K562 (cell line): ENCODE data around the gene FDX1. TPM values are rescaled to one million over a fixed set of nuclear protein-coding genes. Genes with fewer than 3 reads are reported as not detected.

ENCODE experiments used
- ATAC-seq: fragments of 200-7000 bp; cut with Tn5 transposase; 3 replicates; pipeline ENCODE4 v1.9.1; 2020; ENCODE audit warnings: moderate library complexity
- BruUV-seq: library from RNA; stranded (reverse); fragments of 400-500 nt; replicated peaks from 2 replicates; lab custom pipeline; 2021; lab: Mats Ljungman, UMichigan
- CTCF ChIA-PET: fragments of 300-600 bp; formaldehyde crosslinking; extraction: SDS; loops from one replicate; lab custom pipeline; 2021; ENCODE audit warnings: low intra/inter-chr PET ratio; lab: Yijun Ruan, JAX
- POLR2A ChIA-PET: fragments of 300-600, 350-650 bp; sonication (Branson Sonifier 250); formaldehyde crosslinking; extraction: SDS; loops from one replicate; lab custom pipeline; 2021; ENCODE audit warnings: antibody characterized with exemption, inconsistent platforms; lab: Yijun Ruan, JAX
- DNase-seq, 4 experiments: peaks; one replicate each; pipeline versions ENCODE4 v3.0.0 to v3.0.0-alpha.2; 2011 to 2018; ENCODE audit warnings: low spot score in 3 of 4, mixed read lengths in 3 of 4; ENCODE audit errors: extremely low read depth in 1 of 4
- FAIRE-seq: peaks from 2 replicates; lab custom pipeline; 2011; peaks lifted over from hg19 to GRCh38; lab: Jason Lieb, UNC
- H2AFZ ChIP-seq: 2 replicates; pipeline ENCODE4 v1.6.0; 2011; ENCODE audit warnings: low read depth, low read length, control low read depth, inconsistent platforms
- H3K27ac ChIP-seq: fragments of 200-600 bp; 3 replicates; pipeline ENCODE4 v1.8.0; 2011; ENCODE audit warnings: low read depth, mild to moderate bottlenecking, control low read depth, inconsistent platforms, low read length, moderate library complexity, mixed read lengths; ENCODE audit errors: extremely low read depth
- H3K27me3 ChIP-seq, 2 experiments: fragments of 300-600 bp in 1 of 2; 2 replicates in 1 of 2; 3 replicates in 1 of 2; pipeline versions ENCODE4 v1.6.0 to v1.8.0; 2011; ENCODE audit warnings: inconsistent platforms in 2 of 2, low read length in 2 of 2, mild to moderate bottlenecking in 1 of 2, mixed read lengths in 1 of 2, moderate library complexity in 1 of 2; ENCODE audit not compliant: control insufficient read depth in 2 of 2, insufficient read depth in 2 of 2
- H3K36me3 ChIP-seq: fragments of 300-600 bp; 3 replicates; pipeline ENCODE4 v1.8.0; 2011; ENCODE audit warnings: mild to moderate bottlenecking, low read length, inconsistent platforms; ENCODE audit not compliant: control insufficient read depth, insufficient read depth
- H3K4me1 ChIP-seq, 2 experiments: fragments of 200-600 bp in 1 of 2; replicated peaks in 1 of 2; 2 replicates in 1 of 2; 3 replicates in 1 of 2; pipeline versions ENCODE4 v1.5.1 to v1.8.0; 2011; ENCODE audit warnings: inconsistent platforms in 2 of 2, low read length in 2 of 2, mild to moderate bottlenecking in 1 of 2, mixed read lengths in 1 of 2, moderate library complexity in 1 of 2; ENCODE audit not compliant: control insufficient read depth in 2 of 2, insufficient read depth in 2 of 2
- H3K4me2 ChIP-seq: 2 replicates; pipeline ENCODE4 v1.6.1; 2011; ENCODE audit warnings: low read length, control low read depth, inconsistent platforms, mixed read lengths; ENCODE audit not compliant: insufficient read depth
- H3K4me3 ChIP-seq: fragments of 200-600 bp; sonication (generic), shearing (Covaris generic); 2 replicates; pipeline ENCODE4 v1.5.1; 2016; ENCODE audit warnings: control low read depth, inconsistent platforms
- H3K79me2 ChIP-seq: fragments of 200-600 bp; 3 replicates; pipeline ENCODE4 v1.8.0; 2011; ENCODE audit warnings: low read length, inconsistent platforms; ENCODE audit not compliant: control insufficient read depth, insufficient read depth
- H3K9ac ChIP-seq, 2 experiments: 2 replicates each; pipeline versions ENCODE4 v1.6.0 to v1.6.1; 2011; ENCODE audit warnings: low read depth in 2 of 2, low read length in 2 of 2, control low read depth in 1 of 2, inconsistent platforms in 1 of 2, mild to moderate bottlenecking in 1 of 2, mixed read lengths in 1 of 2; ENCODE audit not compliant: insufficient read depth in 1 of 2
- H3K9me1 ChIP-seq: one replicate; pipeline ENCODE4 v1.6.0; 2011; ENCODE audit warnings: inconsistent platforms, mild to moderate bottlenecking, low read length, moderate library complexity; ENCODE audit not compliant: control insufficient read depth, insufficient read depth
- H3K9me3 ChIP-seq: replicated peaks from 2 replicates; pipeline ENCODE4 v1.5.1; 2011; ENCODE audit warnings: low read depth, low read length, inconsistent platforms; ENCODE audit not compliant: control insufficient read depth, insufficient read depth
- H4K20me1 ChIP-seq: replicated peaks from 2 replicates; pipeline ENCODE4 v1.6.1; 2011; ENCODE audit warnings: low read length, inconsistent platforms, mixed read lengths; ENCODE audit not compliant: control insufficient read depth, insufficient read depth
- ATF4 ChIP-seq: fragments of 450-650 bp; formaldehyde crosslinking; IDR thresholded peaks from 2 replicates; pipeline ENCODE4 v1.4.0; 2022; ENCODE audit warnings: mild to moderate bottlenecking, moderate library complexity
- CC2D1A ChIP-seq: fragments of 450-650 bp; IDR thresholded peaks from 2 replicates; pipeline ENCODE4 v1.6.1; 2017; ENCODE audit warnings: mild to moderate bottlenecking
- CEBPZ ChIP-seq: fragments of 150-350 bp; IDR thresholded peaks from 2 replicates; pipeline ENCODE4 v1.6.1; 2014; ENCODE audit warnings: low read depth, mild to moderate bottlenecking, low read length, borderline replicate concordance
- ELF1 ChIP-seq: fragments of 200-800 bp; sonication (Bioruptor generic); IDR thresholded peaks from 2 replicates; pipeline ENCODE4 v1.6.1; 2016; ENCODE audit warnings: missing genetic modification characterization, missing compliant biosample characterization
- GATA2 ChIP-seq: sonication (generic); formaldehyde crosslinking; IDR thresholded peaks from 2 replicates; pipeline ENCODE4 v1.4.0; 2020; ENCODE audit warnings: mild to moderate bottlenecking, missing genetic modification reagents
- GATAD2A ChIP-seq: fragments of 450-650 bp; IDR thresholded peaks from 2 replicates; pipeline ENCODE4 v1.6.1; 2017
- MTA2 ChIP-seq: fragments of 450-650 bp; IDR thresholded peaks from 2 replicates; pipeline ENCODE4 v1.6.1; 2016; ENCODE audit warnings: low read depth
- PML ChIP-seq: IDR thresholded peaks from 2 replicates; pipeline ENCODE4 v1.6.1; 2012; ENCODE audit warnings: low read length, inconsistent platforms
- PPARD ChIP-seq: fragments of 250-450 bp; sonication (Bioruptor Pico); IDR thresholded peaks from 2 replicates; pipeline ENCODE4 v1.8.0; 2022; ENCODE audit warnings: inconsistent platforms, mild to moderate bottlenecking, moderate library complexity
- TCF15 ChIP-seq: fragments of 250-450 bp; sonication (Bioruptor Pico); IDR thresholded peaks from 2 replicates; pipeline ENCODE4 v1.8.0; 2022; ENCODE audit warnings: moderate library complexity, mild to moderate bottlenecking, inconsistent platforms
- ZBTB2 ChIP-seq: fragments of 450-650 bp; IDR thresholded peaks from 2 replicates; pipeline ENCODE4 v1.6.1; 2016; ENCODE audit warnings: antibody characterized with exemption
- ZFP1 ChIP-seq: fragments of 450-650 bp; formaldehyde crosslinking; IDR thresholded peaks from 2 replicates; pipeline ENCODE4 v1.4.0; 2020; ENCODE audit warnings: mild to moderate bottlenecking, mixed read lengths
- ZNF764 ChIP-seq: fragments of 250-450 bp; sonication (Bioruptor Pico); IDR thresholded peaks from 2 replicates; pipeline ENCODE4 v1.4.0; 2020; ENCODE audit warnings: low read depth, mild to moderate bottlenecking, moderate library complexity
- whole genome bisulfite sequencing: fragments of 100-300 bp; shearing (Covaris generic); methylation state at CpG from one replicate; pipeline ENCODE4 v1.1.6; 2016; ENCODE audit warnings: low coverage, mixed read lengths; ENCODE audit not compliant: insufficient coverage; ENCODE audit errors: missing lambda C conversion rate; 5-methylcytosine and 5-hydroxymethylcytosine counted together
- in situ Hi-C: fragments of 300-500 bp; cut with MboI; formaldehyde crosslinking; loops from 4 replicates; pipeline ENCODE4 v1.15.0; 2018; ENCODE audit warnings: inconsistent platforms, mixed read lengths
- intact Hi-C: fragments of 100-400 bp; cut with micrococcal nuclease; formaldehyde crosslinking; loops from 2 replicates; pipeline ENCODE4 v1.14.2; 2022
- polyA plus RNA-seq, 8 experiments: library from polyadenylated mRNA; depleted of rRNA in 4 of 8; stranded (reverse) in 5 of 8; unstranded in 3 of 8; fragments of >200 nt; fragmentation: Nextera tagmentation in 2 of 8; fragmentation: Illumina TruSeq in 1 of 8; extraction: Ambion mirVana in 2 of 8; extraction: Trizol in 1 of 8; gene quantifications; 2 replicates each; pipeline versions ENCODE4 v1.2.1 to v1.2.3, GENCODE V29; 2011 to 2014; ENCODE audit warnings: inconsistent platforms in 1 of 8, missing spikeins in 1 of 8
- total RNA-seq, 7 experiments: library from RNA; depleted of rRNA in 6 of 7; stranded (reverse); fragments of >200 nt in 6 of 7; fragmentation: Illumina TruSeq in 2 of 7; extraction: Trizol in 2 of 7; gene quantifications; 2 replicates each; pipeline versions ENCODE4 v1.2.1 to v1.2.3, GENCODE V29; 2011 to 2021; ENCODE audit warnings: low replicate concordance in 1 of 7

Gene FDX1
- total and polyA plus RNA-seq, 9 of the 15 experiments (the other 6 are each of a cell fraction or from before 2014, with no cell fraction given): 6.4 to 14.3 (median 11.4) TPM

GRCh38 chr11:110486156-110486555 is 56.4 kb downstream of the FDX1 start:
- ATAC-seq (no peak), DNase-seq (no peak), FAIRE-seq (no peak)
- no peaks in the 10 kb centered on the region for H3K9me1 ChIP-seq
- in situ Hi-C loops (no loop called here), intact Hi-C loops (no loop called here)
- no TSS peak for BruUV-seq
- WGBS: 5% methylated on average over 4 of the region's 4 CpGs
- H4K20me1 ChIP-seq: no peaks in the 10 kb centered on the region
- no peaks in the 10 kb centered on the region; a peak in 2 of 5 replicates for H3K4me1 ChIP-seq
- no peak overlapping the region for H3K27ac ChIP-seq
- POLR2A ChIA-PET: no interaction called here
- no peaks in the 10 kb centered on the region for H3K9me3 ChIP-seq
- CTCF ChIA-PET: no interaction called here
- no peak overlapping the region for H2AFZ ChIP-seq
- TF ChIP-seq PPARD (no peak), PML (no peak), CEBPZ (no peak), ATF4 (CRISPR knock-in tag) (no peak), ELF1 (tag) (no peak), GATAD2A (no peak), ZBTB2 (no peak), GATA2 (CRISPR knock-in tag) (no peak), ZNF764 (no peak), MTA2 (no peak), CC2D1A (no peak), ZFP1 (CRISPR knock-in tag) (no peak), TCF15 (CRISPR knock-in tag) (no peak)
- H3K36me3 ChIP-seq: no peaks in the 10 kb centered on the region
- no peaks in the 10 kb centered on the region for H3K27me3 ChIP-seq
- H3K4me2 ChIP-seq: no peak overlapping the region
- H3K9ac ChIP-seq: no peak overlapping the region
- H3K79me2 ChIP-seq: no peaks in the 10 kb centered on the region
- no peak overlapping the region for H3K4me3 ChIP-seq
